Measurements from ENCODE around the gene HOXA11. TPM values are rescaled to one million over a fixed set of nuclear protein-coding genes. Genes with fewer than 3 reads are reported as not detected.
A peak's percentile ranks its signal among the peaks of the same experiment; 100 is the strongest.

Gene HOXA11
- total RNA-seq, 1 donor from 2014 or later = not detected

- Histone ChIP-seq H3K4me1 (peaks cover 10% of the 10 kb centered on the region), H3K4me3 (no peak overlapping the region), H3K9me3 (replicated peaks) (no peaks in the 10 kb centered on the region), H3K27me3 (ENCODE audit: low read depth) (peaks cover 100% of the 10 kb centered on the region), H3K36me3 (no peaks in the 10 kb centered on the region), H3K27ac (replicated peaks) (no peak overlapping the region)
- TF ChIP-seq CTCF (IDR thresholded peaks at IDR 0.05; ENCODE audit: borderline replicate concordance) = no peak
- DNase-seq = no peak
- intact Hi-C loops (cut with micrococcal nuclease) = no loop called here
These were observed 52.8 kb downstream of the HOXA11 start for GRCh38 chr7:27132214-27132613.

GRCh38 chr7:27131390-27131819, 53.6 kb downstream of the HOXA11 start:
- TF ChIP-seq CTCF (IDR thresholded peaks at IDR 0.05; ENCODE audit: borderline replicate concordance) = no peak
- DNase-seq = no peak
- H3K4me1 ChIP-seq = peaks cover 10% of the 10 kb centered on the region
- H3K9me3 ChIP-seq (replicated peaks) = no peaks in the 10 kb centered on the region
- peaks cover 100% of the 10 kb centered on the region for H3K27me3 ChIP-seq (ENCODE audit: low read depth)
- peak overlapping the region; percentile 67 for H3K4me3 ChIP-seq
- no peaks in the 10 kb centered on the region for H3K36me3 ChIP-seq
- intact Hi-C loops (cut with micrococcal nuclease) = no loop called here
- no peak overlapping the region for H3K27ac ChIP-seq (replicated peaks)

Small RNA genes within 50 kb of the gene (microRNA-seq; reads per million reads assigned to microRNA genes)
- 6.6 reads per million, percentile 19 among the genes with 10 or more reads in this experiment for gene MIR196B

Other genes with a start within 250 kb of the HOXA11 start
- gene HOXA1, start 89.2 kb downstream of the HOXA11 start, total RNA-seq = not detected
- not detected for gene HOXA2, start 82.5 kb downstream of the HOXA11 start, total RNA-seq
- not detected for gene HOXA4, start 54.5 kb downstream of the HOXA11 start, total RNA-seq
- gene HOXA5, start 41.6 kb downstream of the HOXA11 start, total RNA-seq = not detected
- gene HOXA6, start 37.5 kb downstream of the HOXA11 start, total RNA-seq = not detected
- not detected for gene HOXA3, start 32.6 kb downstream of the HOXA11 start, total RNA-seq
- gene HOXA7, start 28.6 kb downstream of the HOXA11 start, total RNA-seq = 0.36 TPM
- gene HOXA9, start 19.7 kb downstream of the HOXA11 start, total RNA-seq = not detected
- gene HOXA10, start 10.9 kb downstream of the HOXA11 start, total RNA-seq = not detected
- gene HOXA13, start 14.9 kb upstream of the HOXA11 start, total RNA-seq = not detected
- gene EVX1, start 57.6 kb upstream of the HOXA11 start, total RNA-seq = not detected

Measured in left ventricle myocardium inferior (tissue), 1 donor.